GM12878 (cell line): ENCODE results near the gene CHMP6. TPM values are rescaled to one million over a fixed set of nuclear protein-coding genes. Genes with fewer than 3 reads are reported as not detected.

Experiments
- ATAC-seq: fragments of 200-7000 bp; cut with Tn5 transposase; 3 replicates; pipeline ENCODE4 v1.9.1; 2020; ENCODE audit warnings: mild to moderate bottlenecking, moderate library complexity
- BruUV-seq: library from RNA; stranded (reverse); fragments of 400-500 nt; replicated peaks from 2 replicates; lab custom pipeline; 2021; lab: Mats Ljungman, UMichigan
- CTCF ChIA-PET: fragments of 300-600 bp; sonication (Branson Sonifier 250); formaldehyde crosslinking; extraction: SDS; loops from one replicate; lab custom pipeline; 2021; ENCODE audit warnings: inconsistent platforms; lab: Yijun Ruan, JAX
- POLR2A ChIA-PET: fragments of 350-600 bp; formaldehyde crosslinking; extraction: SDS; loops from one replicate; lab custom pipeline; 2021; ENCODE audit warnings: inconsistent platforms; lab: Charles Lee
- RAD21 ChIA-PET: fragments of 300-600 bp; sonication (Branson Sonifier 250); formaldehyde crosslinking; loops from one replicate; lab custom pipeline; 2023; ENCODE audit warnings: antibody characterized with exemption; ENCODE audit not compliant: unreplicated experiment; lab: Charles Lee
- SMC1A ChIA-PET: fragments of 300-600 bp; sonication (Branson Sonifier 250); formaldehyde crosslinking; loops from one replicate; lab custom pipeline; 2023; ENCODE audit not compliant: unreplicated experiment, uncharacterized antibody; lab: Charles Lee
- DNase-seq: peaks from one replicate; pipeline ENCODE4 v3.0.0-alpha.2; 2011; ENCODE audit warnings: low read depth, low spot score
- FAIRE-seq: peaks from 3 replicates; lab custom pipeline; 2011; peaks lifted over from hg19 to GRCh38; lab: Jason Lieb, UNC
- H2AFZ ChIP-seq: 2 replicates; pipeline ENCODE4 v1.6.0; 2011; ENCODE audit warnings: low read depth, low read length, control low read depth; ENCODE audit not compliant: control insufficient read depth
- H3K27ac ChIP-seq: 2 replicates; pipeline ENCODE4 v1.5.1; 2011; ENCODE audit warnings: control low read depth; ENCODE audit not compliant: control insufficient read depth, insufficient read depth
- H3K27me3 ChIP-seq, 2 experiments: replicated peaks in 1 of 2; 2 replicates each; pipeline versions ENCODE4 v1.6.0 to v1.6.1; 2011; ENCODE audit warnings: low read length in 1 of 2; ENCODE audit not compliant: control insufficient read depth in 2 of 2, insufficient read depth in 2 of 2
- H3K36me3 ChIP-seq, 2 experiments: 2 replicates each; pipeline ENCODE4 v1.5.1; 2011; ENCODE audit warnings: low read length in 1 of 2; ENCODE audit not compliant: control insufficient read depth in 2 of 2, insufficient read depth in 2 of 2
- H3K4me1 ChIP-seq: 2 replicates; pipeline ENCODE4 v1.6.1; 2011; ENCODE audit warnings: mild to moderate bottlenecking, low read length, moderate library complexity, mixed read lengths; ENCODE audit not compliant: control insufficient read depth, insufficient read depth
- H3K4me2 ChIP-seq: 2 replicates; pipeline ENCODE4 v1.6.0; 2011; ENCODE audit warnings: control low read depth; ENCODE audit not compliant: control insufficient read depth, insufficient read depth
- H3K4me3 ChIP-seq: fragments of 200-600 bp; sonication (generic); 2 replicates; pipeline ENCODE4 v1.5.1; 2016
- H3K79me2 ChIP-seq: 2 replicates; pipeline ENCODE4 v1.6.0; 2011; ENCODE audit warnings: low read length; ENCODE audit not compliant: control insufficient read depth, insufficient read depth
- H3K9ac ChIP-seq: 2 replicates; pipeline ENCODE4 v1.8.0; 2011; ENCODE audit warnings: low read length, control low read depth, mixed read lengths; ENCODE audit not compliant: control insufficient read depth, insufficient read depth
- H3K9me3 ChIP-seq: replicated peaks from 3 replicates; pipeline ENCODE4 v1.5.1; 2011; ENCODE audit warnings: mild to moderate bottlenecking, low read length; ENCODE audit not compliant: control insufficient read depth, insufficient read depth
- H4K20me1 ChIP-seq: 2 replicates; pipeline ENCODE4 v1.6.0; 2011; ENCODE audit not compliant: control insufficient read depth, insufficient read depth
- CHD1 ChIP-seq: IDR thresholded peaks from 2 replicates; pipeline ENCODE4 v1.6.1; 2012; ENCODE audit warnings: low read depth, low read length, improper control_type of control experiment
- CHD4 ChIP-seq: fragments of 200-600 bp; sonication (generic); IDR thresholded peaks from 2 replicates; pipeline ENCODE4 v1.6.1; 2016; ENCODE audit warnings: mild to moderate bottlenecking
- KLF5 ChIP-seq: fragments of 450-650 bp; IDR thresholded peaks from 2 replicates; pipeline ENCODE4 v1.6.1; 2014; ENCODE audit warnings: mild to moderate bottlenecking; ENCODE audit not compliant: partially characterized antibody
- NR2C1 ChIP-seq: fragments of 450-650 bp; IDR thresholded peaks from 2 replicates; pipeline ENCODE4 v1.6.1; 2017; ENCODE audit warnings: antibody characterized with exemption, mild to moderate bottlenecking, moderate library complexity
- TCF12 ChIP-seq: IDR thresholded peaks from 2 replicates; pipeline ENCODE4 v1.6.1; 2011; ENCODE audit warnings: low read depth, mild to moderate bottlenecking, low read length
- WGBS: methylation state at CpG from one replicate; pipeline ENCODE4 v1.1.6; 2016; ENCODE audit warnings: low lambda C conversion rate; ENCODE audit not compliant: insufficient replicate concordance, insufficient coverage; ENCODE audit errors: missing lambda C conversion rate; 5-methylcytosine and 5-hydroxymethylcytosine counted together
- in situ Hi-C: fragments of 300-500 bp; cut with MboI; formaldehyde crosslinking; loops from 9 replicates; pipeline ENCODE4 v1.14.3; 2018; ENCODE audit warnings: mixed read lengths
- intact Hi-C: fragments of 100-400 bp; cut with micrococcal nuclease; formaldehyde crosslinking; loops from one replicate; pipeline ENCODE4 v1.14.2; 2022; ENCODE audit not compliant: unreplicated experiment
- polyA plus RNA-seq, 11 experiments: library from polyadenylated mRNA; depleted of rRNA in 4 of 11; unstranded in 6 of 11; stranded (reverse) in 5 of 11; fragments of >200 nt; fragmentation: Nextera tagmentation in 4 of 11; fragmentation: Illumina TruSeq in 1 of 11; extraction: Ambion mirVana in 4 of 11; extraction: Trizol in 1 of 11; gene quantifications; 1 replicate in 1 of 11; 2 replicates in 10 of 11; pipeline versions ENCODE4 v1.2.1 to v1.2.3, GENCODE V29; 2011 to 2016; ENCODE audit warnings: inconsistent platforms in 2 of 11, missing spikeins in 2 of 11, low read depth in 1 of 11
- total RNA-seq, 4 experiments: library from RNA; depleted of rRNA in 3 of 4; stranded (reverse); fragments of >200 nt in 3 of 4; fragmentation: Illumina TruSeq in 1 of 4; extraction: Trizol in 1 of 4; gene quantifications; 2 replicates each; pipeline versions ENCODE4 v1.2.1 to v1.2.3, GENCODE V29; 2013 to 2021
- TF ChIP-seq, protein P1 (sequence below): IDR thresholded peaks from 2 replicates; pipeline ENCODE4 v1.6.1; 2012; ENCODE audit warnings: low read depth, low read length, improper control_type of control experiment
- TF ChIP-seq, protein P2 (sequence below): IDR thresholded peaks from 2 replicates; pipeline ENCODE4 v1.6.1; 2012; ENCODE audit warnings: low read length, inconsistent platforms

CHMP6 gene
- total and polyA plus RNA-seq, 10 of the 15 experiments (the other 5 are each of a cell fraction or from before 2014, with no cell fraction given) = 0.21 to 37.9 (median 14.7) TPM

DNA sequence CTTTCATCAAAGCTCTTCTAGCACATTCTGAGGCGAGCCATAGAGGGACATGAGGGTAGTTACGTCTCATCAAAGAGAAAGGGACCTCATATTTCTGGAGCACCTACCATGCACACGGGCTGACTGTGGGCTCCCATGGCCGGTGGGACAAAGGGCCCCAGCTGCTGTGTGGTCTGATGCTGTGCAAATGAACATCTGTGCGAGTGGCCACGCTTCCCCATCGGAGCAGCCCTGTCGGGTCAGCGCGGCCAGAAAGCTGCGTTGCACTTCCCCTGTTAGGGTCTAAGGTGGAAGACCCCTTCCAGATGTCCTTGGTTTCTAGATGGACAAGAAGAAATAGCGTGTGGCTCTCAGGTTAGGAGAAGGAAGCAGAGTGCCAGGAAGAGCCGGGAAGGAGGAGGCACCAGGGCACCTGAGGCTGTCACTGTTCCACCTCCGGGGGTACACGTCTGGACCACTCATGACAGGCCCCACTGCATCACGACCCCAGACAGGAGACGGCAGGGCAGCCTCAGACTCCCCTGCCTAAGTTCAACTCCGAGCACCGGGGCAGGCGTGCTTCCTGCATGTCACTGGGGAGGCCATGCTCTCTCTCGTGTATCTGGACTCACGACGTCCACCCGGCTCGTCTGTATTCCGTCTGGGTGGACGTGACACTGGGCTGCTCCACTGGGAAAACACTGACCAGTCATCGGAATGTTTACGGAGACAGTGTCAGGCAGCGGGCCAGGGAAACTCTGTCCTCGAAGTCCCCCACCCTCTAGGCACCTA is 34.8 kb downstream of the CHMP6 start:
- DNase-seq (no peak), ATAC-seq (no peak), FAIRE-seq (no peak)
- Histone ChIP-seq H3K36me3 (no peaks in the 10 kb centered on the region), H3K4me1 (no peaks in the 10 kb centered on the region), H3K9ac (no peak overlapping the region), H3K9me3 (no peaks in the 10 kb centered on the region; the same call in 2 of the 3 replicates), H3K79me2 (no peaks in the 10 kb centered on the region), H3K4me3 (no peak overlapping the region), H3K27ac (no peak overlapping the region), H3K4me2 (no peak overlapping the region), H2AFZ (no peak overlapping the region), H4K20me1 (no peaks in the 10 kb centered on the region), H3K27me3 (no peaks in the 10 kb centered on the region; a peak in 2 of 4 replicates)
- WGBS = 56% methylated on average over 31 of the region's 31 CpGs
- ChIA-PET RAD21 (interaction anchor here (2.9 kb wide), 1 partner anchor 71 kb away, joined by 19 read pairs; no protein-coding TSS in a partner anchor), SMC1A (no interaction called here), POLR2A (no interaction called here), CTCF (interaction anchor here (1.1 to 4.7 kb wide), 2 partner anchors 23 to 71 kb away, joined by 4 to 60 read pairs; no protein-coding TSS in a partner anchor)
- TF ChIP-seq, protein P1, sequence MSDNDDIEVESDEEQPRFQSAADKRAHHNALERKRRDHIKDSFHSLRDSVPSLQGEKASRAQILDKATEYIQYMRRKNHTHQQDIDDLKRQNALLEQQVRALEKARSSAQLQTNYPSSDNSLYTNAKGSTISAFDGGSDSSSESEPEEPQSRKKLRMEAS = no peak
- TF ChIP-seq, protein P2, sequence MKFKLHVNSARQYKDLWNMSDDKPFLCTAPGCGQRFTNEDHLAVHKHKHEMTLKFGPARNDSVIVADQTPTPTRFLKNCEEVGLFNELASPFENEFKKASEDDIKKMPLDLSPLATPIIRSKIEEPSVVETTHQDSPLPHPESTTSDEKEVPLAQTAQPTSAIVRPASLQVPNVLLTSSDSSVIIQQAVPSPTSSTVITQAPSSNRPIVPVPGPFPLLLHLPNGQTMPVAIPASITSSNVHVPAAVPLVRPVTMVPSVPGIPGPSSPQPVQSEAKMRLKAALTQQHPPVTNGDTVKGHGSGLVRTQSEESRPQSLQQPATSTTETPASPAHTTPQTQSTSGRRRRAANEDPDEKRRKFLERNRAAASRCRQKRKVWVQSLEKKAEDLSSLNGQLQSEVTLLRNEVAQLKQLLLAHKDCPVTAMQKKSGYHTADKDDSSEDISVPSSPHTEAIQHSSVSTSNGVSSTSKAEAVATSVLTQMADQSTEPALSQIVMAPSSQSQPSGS = no peak
- TF ChIP-seq TCF12 (no peak), CHD4 (no peak), CHD1 (no peak), NR2C1 (no peak), KLF5 (no peak)
- intact Hi-C loops (no loop called here), in situ Hi-C loops (loop anchor here (10.0 kb wide), 1 partner anchor 68 kb away; no protein-coding TSS in a partner anchor)
- BruUV-seq = no TSS peak
